H9 (cell line): ENCODE measurements around the gene RAB9A. TPM values are rescaled to one million over a fixed set of nuclear protein-coding genes. Genes with fewer than 3 reads are reported as not detected.

Experiments
- DNase-seq: peaks from one replicate; pipeline ENCODE4 v3.0.0-alpha.2; 2017
- H2AFZ ChIP-seq: one replicate; pipeline ENCODE4 v1.6.1; 2013; ENCODE audit warnings: mild to moderate bottlenecking, low read length, control low read depth, moderate library complexity
- H2AK5ac ChIP-seq: 2 replicates; pipeline ENCODE4 v1.6.1; 2013; ENCODE audit warnings: low read length, control low read depth, mixed read lengths; ENCODE audit not compliant: insufficient read length
- H2BK120ac ChIP-seq: one replicate; pipeline ENCODE4 v1.6.1; 2013; ENCODE audit warnings: low read depth, mild to moderate bottlenecking, low read length, control low read depth, inconsistent platforms; ENCODE audit not compliant: poor library complexity, severe bottlenecking
- H2BK12ac ChIP-seq: 2 replicates; pipeline ENCODE4 v1.6.1; 2013; ENCODE audit warnings: low read length, control low read depth, mixed read lengths, low read depth; ENCODE audit not compliant: insufficient read length
- H2BK15ac ChIP-seq: 2 replicates; pipeline ENCODE4 v1.6.1; 2013; ENCODE audit warnings: low read depth, low read length, control low read depth
- H2BK20ac ChIP-seq: one replicate; pipeline ENCODE4 v1.6.1; 2013; ENCODE audit warnings: low read depth, mild to moderate bottlenecking, low read length, control low read depth, inconsistent platforms; ENCODE audit not compliant: poor library complexity, severe bottlenecking
- H2BK5ac ChIP-seq: 2 replicates; pipeline ENCODE4 v1.6.1; 2013; ENCODE audit warnings: low read length, control low read depth, mixed read lengths; ENCODE audit not compliant: insufficient read length
- H3K14ac ChIP-seq: 2 replicates; pipeline ENCODE4 v1.6.1; 2013; ENCODE audit warnings: low read length, control low read depth; ENCODE audit not compliant: insufficient read depth
- H3K18ac ChIP-seq: 2 replicates; pipeline ENCODE4 v1.6.1; 2013; ENCODE audit warnings: low read depth, mild to moderate bottlenecking, mixed read lengths, low read length, control low read depth; ENCODE audit not compliant: insufficient read length
- H3K23ac ChIP-seq: 2 replicates; pipeline ENCODE4 v1.6.1; 2013; ENCODE audit warnings: low read length, control low read depth, mixed read lengths, low read depth; ENCODE audit not compliant: insufficient read length
- H3K23me2 ChIP-seq: 2 replicates; pipeline ENCODE4 v1.6.1; 2013; ENCODE audit warnings: low read depth, mild to moderate bottlenecking, mixed read lengths, low read length, control low read depth; ENCODE audit not compliant: insufficient read length, poor library complexity, severe bottlenecking
- H3K27ac ChIP-seq: 2 replicates; pipeline ENCODE4 v1.5.1; 2013; ENCODE audit warnings: low read length, control low read depth, mixed read lengths, low read depth; ENCODE audit not compliant: insufficient read length
- H3K27me3 ChIP-seq: 2 replicates; pipeline ENCODE4 v1.6.1; 2013; ENCODE audit warnings: low read length, control low read depth, inconsistent platforms; ENCODE audit not compliant: insufficient read depth
- H3K4ac ChIP-seq: 2 replicates; pipeline ENCODE4 v1.6.1; 2013; ENCODE audit warnings: low read depth, mild to moderate bottlenecking, control low read depth, inconsistent platforms, low read length, moderate library complexity
- H3K4me1 ChIP-seq: 2 replicates; pipeline ENCODE4 v1.6.1; 2013; ENCODE audit warnings: low read length, control low read depth, inconsistent platforms; ENCODE audit not compliant: insufficient read depth
- H3K4me2 ChIP-seq: 2 replicates; pipeline ENCODE4 v1.6.1; 2013; ENCODE audit warnings: low read length, control low read depth, mixed read lengths; ENCODE audit not compliant: insufficient read length, insufficient read depth
- H3K56ac ChIP-seq: 2 replicates; pipeline ENCODE4 v1.6.1; 2013; ENCODE audit warnings: low read depth, mild to moderate bottlenecking, mixed read lengths, low read length, control low read depth; ENCODE audit not compliant: insufficient read length
- H3K79me1 ChIP-seq: 2 replicates; pipeline ENCODE4 v1.6.1; 2013; ENCODE audit warnings: low read depth, mild to moderate bottlenecking, moderate library complexity, low read length, control low read depth, inconsistent platforms; ENCODE audit not compliant: insufficient read depth, poor library complexity, severe bottlenecking
- H3K79me2 ChIP-seq: 2 replicates; pipeline ENCODE4 v1.6.1; 2013; ENCODE audit warnings: low read length, control low read depth, inconsistent platforms; ENCODE audit not compliant: insufficient read depth
- H3K9ac ChIP-seq: 2 replicates; pipeline ENCODE4 v1.6.1; 2013; ENCODE audit warnings: low read length, control low read depth, mixed read lengths; ENCODE audit not compliant: insufficient read length; ENCODE audit errors: extremely low read depth
- H3K9me3 ChIP-seq: one replicate; pipeline ENCODE4 v1.6.1; 2013; ENCODE audit warnings: low read depth, low read length, inconsistent platforms; ENCODE audit not compliant: control insufficient read depth
- H3T11ph ChIP-seq: one replicate; pipeline ENCODE4 v1.6.1; 2013; ENCODE audit warnings: mild to moderate bottlenecking, low read length, control low read depth, inconsistent platforms
- H4K20me1 ChIP-seq: one replicate; pipeline ENCODE4 v1.6.1; 2013; ENCODE audit not compliant: control insufficient read depth, insufficient read length, insufficient read depth
- H4K5ac ChIP-seq: 2 replicates; pipeline ENCODE4 v1.6.1; 2013; ENCODE audit warnings: low read depth, mild to moderate bottlenecking, mixed read lengths, low read length, control low read depth; ENCODE audit not compliant: insufficient read length
- H4K8ac ChIP-seq: replicated peaks from 2 replicates; pipeline ENCODE4 v1.6.1; 2013; ENCODE audit warnings: low read length, control low read depth, mixed read lengths, low read depth; ENCODE audit not compliant: insufficient read length
- H4K91ac ChIP-seq: 2 replicates; pipeline ENCODE4 v1.6.1; 2013; ENCODE audit warnings: low read depth, mild to moderate bottlenecking, moderate library complexity, mixed read lengths, low read length, control low read depth; ENCODE audit not compliant: insufficient read length
- H3K27ac Mint-ChIP-seq, 3 experiments: 2 replicates in 2 of 3; 3 replicates in 1 of 3; pipeline ENCODE4 v1.8.0; 2020 to 2021; ENCODE audit warnings: mixed read lengths in 3 of 3, mild to moderate bottlenecking in 1 of 3, moderate library complexity in 1 of 3
- H3K27me3 Mint-ChIP-seq: 2 replicates; pipeline ENCODE4 v1.8.0; 2021; ENCODE audit warnings: low read depth, mild to moderate bottlenecking, moderate library complexity, mixed read lengths
- H3K36me3 Mint-ChIP-seq, 3 experiments: 2 replicates in 2 of 3; 3 replicates in 1 of 3; pipeline ENCODE4 v1.8.0; 2020 to 2021; ENCODE audit warnings: low read depth in 3 of 3, mixed read lengths in 3 of 3; ENCODE audit not compliant: insufficient read depth in 1 of 3
- H3K4me1 Mint-ChIP-seq, 2 experiments: 2 replicates each; pipeline ENCODE4 v1.8.0; 2020; ENCODE audit warnings: mixed read lengths in 2 of 2
- H3K4me3 Mint-ChIP-seq, 2 experiments: 2 replicates in 1 of 2; 3 replicates in 1 of 2; pipeline ENCODE4 v1.8.0; 2020 to 2021; ENCODE audit warnings: mild to moderate bottlenecking in 2 of 2, mixed read lengths in 2 of 2, moderate library complexity in 1 of 2
- H3K9me3 Mint-ChIP-seq, 2 experiments: 2 replicates in 1 of 2; 3 replicates in 1 of 2; pipeline ENCODE4 v1.8.0; 2020; ENCODE audit warnings: mild to moderate bottlenecking in 2 of 2, mixed read lengths in 2 of 2, moderate library complexity in 1 of 2
- CTCF ChIP-seq: fragments of 200-600 bp; sonication (generic); conservative IDR thresholded peaks from 3 replicates; pipeline ENCODE4 v1.8.0; 2021; ENCODE audit warnings: antibody characterized with exemption, mild to moderate bottlenecking
- total RNA-seq: library from RNA; stranded (reverse); gene quantifications from 2 replicates; pipeline ENCODE4 v1.2.1, GENCODE V29; 2021

RAB9A gene
- total RNA-seq, 1 experiment from 2014 or later, result 21.3 TPM

- no peaks in the 10 kb centered on the region for H3K9me3 ChIP-seq
- DNase-seq, result no peak
- H2AFZ ChIP-seq, result no peak overlapping the region
- H2BK5ac ChIP-seq, result no peak overlapping the region
- H3K23ac ChIP-seq, result no peak overlapping the region
- peaks cover 0 to 4% (median 0%) of the 10 kb centered on the region in 3 experiments; a peak in 1 of 7 replicates for H3K36me3 Mint-ChIP-seq
- H4K8ac ChIP-seq, result no peak overlapping the region
- H2BK120ac ChIP-seq, result no peak overlapping the region
- no peaks in the 10 kb centered on the region; the same call in 1 of the 2 replicates for H3K79me2 ChIP-seq
- no peaks in the 10 kb centered on the region for H3K23me2 ChIP-seq
- H3K27me3 Mint-ChIP-seq, result peaks cover 3% of the 10 kb centered on the region; the same call in 1 of the 2 replicates
- no peak overlapping the region for H2AK5ac ChIP-seq
- no peak overlapping the region for H3K9ac ChIP-seq
- H3K14ac ChIP-seq, result no peak overlapping the region
- no peak overlapping the region; a peak in 1 of 5 replicates for H3K4me3 Mint-ChIP-seq
- H3K4me2 ChIP-seq, result no peak overlapping the region
- no peak overlapping the region for H4K5ac ChIP-seq
- H3K4ac ChIP-seq, result no peak overlapping the region
- 0 out of 4 replicates have a peak, but pooled peaks cover 0 to 4% of the 10 kb centered on the region in 2 experiments for H3K4me1 Mint-ChIP-seq
- H3K27me3 ChIP-seq, result no peaks in the 10 kb centered on the region
- H2BK20ac ChIP-seq, result no peak overlapping the region
- H2BK12ac ChIP-seq, result no peak overlapping the region
- H3K79me1 ChIP-seq, result no peaks in the 10 kb centered on the region
- H3K27ac Mint-ChIP-seq, result no peak overlapping the region
- no peak overlapping the region for H3T11ph ChIP-seq
- peaks cover 24 to 50% of the 10 kb centered on the region in 2 experiments for H3K9me3 Mint-ChIP-seq
- no peak overlapping the region for H3K27ac ChIP-seq
- no peaks in the 10 kb centered on the region for H4K20me1 ChIP-seq
- no peak for TF ChIP-seq CTCF
- no peak overlapping the region for H4K91ac ChIP-seq
- no peak overlapping the region for H3K56ac ChIP-seq
- H2BK15ac ChIP-seq, result no peak overlapping the region
- H3K18ac ChIP-seq, result no peak overlapping the region
- no peaks in the 10 kb centered on the region for H3K4me1 ChIP-seq
These were observed 15.9 kb upstream of the RAB9A start for GRCh38 chrX:13673016-13673415.
